GM19099 (cell line): ENCODE data around the gene INHBE.
A peak's percentile ranks its signal among the peaks of the same experiment; 100 is the strongest.

ENCODE experiments used
- POLR2A ChIP-seq: IDR thresholded peaks from 3 replicates; pipeline ENCODE4 v1.6.1; 2011; ENCODE audit warnings: low read depth; ENCODE audit not compliant: insufficient read length; ENCODE audit errors: extremely low read depth

The INHBE gene, protein sequence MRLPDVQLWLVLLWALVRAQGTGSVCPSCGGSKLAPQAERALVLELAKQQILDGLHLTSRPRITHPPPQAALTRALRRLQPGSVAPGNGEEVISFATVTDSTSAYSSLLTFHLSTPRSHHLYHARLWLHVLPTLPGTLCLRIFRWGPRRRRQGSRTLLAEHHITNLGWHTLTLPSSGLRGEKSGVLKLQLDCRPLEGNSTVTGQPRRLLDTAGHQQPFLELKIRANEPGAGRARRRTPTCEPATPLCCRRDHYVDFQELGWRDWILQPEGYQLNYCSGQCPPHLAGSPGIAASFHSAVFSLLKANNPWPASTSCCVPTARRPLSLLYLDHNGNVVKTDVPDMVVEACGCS

DNA sequence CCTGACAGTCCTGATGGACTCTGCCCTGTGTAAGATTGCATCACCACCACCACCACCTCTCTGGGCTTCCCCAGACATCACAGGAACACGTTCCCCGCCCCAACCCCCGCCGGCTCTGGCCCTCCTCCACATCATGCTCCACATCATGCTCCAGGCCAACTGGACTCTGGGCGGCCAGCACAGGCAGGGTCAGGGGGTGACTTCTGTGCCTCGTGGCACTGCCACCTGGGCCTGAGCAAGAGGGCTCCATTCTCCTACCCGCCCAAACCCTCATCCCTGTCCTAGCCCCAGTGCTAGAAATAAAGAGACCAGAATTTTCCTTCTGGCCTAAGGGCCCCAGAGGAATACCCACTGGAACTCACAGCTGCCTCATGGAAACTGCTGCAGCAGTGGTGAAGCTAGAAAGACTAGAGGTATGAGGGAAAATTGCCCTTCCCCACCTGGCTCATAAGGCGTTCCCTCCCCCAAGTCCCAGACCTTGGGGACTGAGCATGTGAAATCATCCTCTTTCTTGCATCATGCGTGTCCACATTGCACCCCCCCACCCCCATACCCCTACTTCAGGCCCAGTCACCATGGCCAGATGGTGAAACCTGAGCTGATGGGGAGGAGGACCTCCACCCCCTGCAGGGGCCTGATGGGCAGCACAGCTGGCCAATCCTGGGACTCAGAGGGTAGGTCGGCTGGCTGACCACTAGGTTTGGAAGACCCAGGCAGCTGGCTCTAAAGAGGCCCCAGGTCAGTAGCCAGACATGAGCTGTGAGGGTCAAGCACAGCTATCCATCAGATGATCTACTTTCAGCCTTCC lies at the start of gene INHBE:
TSS of gene INHBE (plus strand) at position 742 of the 808 bp plus-strand sequence. CDS start 230 bp downstream, outside the sequence.
- peak; percentile 22 for TF ChIP-seq POLR2A

DNA sequence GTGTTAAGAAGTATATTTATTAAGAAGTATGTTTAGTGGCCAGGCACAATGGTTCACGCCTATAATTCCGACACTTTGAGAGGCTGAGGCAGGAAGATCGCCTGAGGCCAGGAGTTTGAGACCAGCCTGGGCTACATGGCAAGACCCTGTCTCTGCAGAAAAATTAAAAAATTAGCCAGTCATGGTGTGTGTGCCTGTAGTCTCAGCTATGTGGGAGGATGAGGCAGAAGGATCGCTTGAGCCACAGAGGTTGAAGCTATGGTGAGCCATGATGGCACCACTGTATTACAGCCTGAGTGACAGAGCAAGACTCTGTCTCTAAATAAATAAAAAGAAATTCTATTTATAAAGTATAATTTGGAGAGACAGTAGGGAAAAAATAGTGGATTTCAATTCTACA lies 44.6 kb upstream of the INHBE start:
- no peak for TF ChIP-seq POLR2A

DNA sequence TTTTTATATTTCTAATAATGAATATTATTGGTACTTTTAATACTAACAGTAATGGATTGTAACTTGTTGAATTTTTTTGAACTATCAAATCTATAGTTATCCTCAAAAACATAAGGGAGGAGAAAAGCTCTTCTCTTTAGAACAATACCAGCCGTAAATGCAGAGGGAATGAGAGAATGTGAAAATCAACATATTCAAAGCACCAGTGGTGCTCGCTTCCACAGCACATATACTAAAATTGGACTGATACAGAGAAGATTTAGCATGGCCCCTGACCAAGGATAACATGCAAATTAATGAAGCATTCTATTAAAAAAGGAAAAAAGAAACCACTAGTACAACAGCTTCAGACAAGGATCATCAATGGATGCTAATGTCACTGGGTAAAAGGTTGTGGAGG lies 40.0 kb upstream of the INHBE start:
- no peak for TF ChIP-seq POLR2A

DNA sequence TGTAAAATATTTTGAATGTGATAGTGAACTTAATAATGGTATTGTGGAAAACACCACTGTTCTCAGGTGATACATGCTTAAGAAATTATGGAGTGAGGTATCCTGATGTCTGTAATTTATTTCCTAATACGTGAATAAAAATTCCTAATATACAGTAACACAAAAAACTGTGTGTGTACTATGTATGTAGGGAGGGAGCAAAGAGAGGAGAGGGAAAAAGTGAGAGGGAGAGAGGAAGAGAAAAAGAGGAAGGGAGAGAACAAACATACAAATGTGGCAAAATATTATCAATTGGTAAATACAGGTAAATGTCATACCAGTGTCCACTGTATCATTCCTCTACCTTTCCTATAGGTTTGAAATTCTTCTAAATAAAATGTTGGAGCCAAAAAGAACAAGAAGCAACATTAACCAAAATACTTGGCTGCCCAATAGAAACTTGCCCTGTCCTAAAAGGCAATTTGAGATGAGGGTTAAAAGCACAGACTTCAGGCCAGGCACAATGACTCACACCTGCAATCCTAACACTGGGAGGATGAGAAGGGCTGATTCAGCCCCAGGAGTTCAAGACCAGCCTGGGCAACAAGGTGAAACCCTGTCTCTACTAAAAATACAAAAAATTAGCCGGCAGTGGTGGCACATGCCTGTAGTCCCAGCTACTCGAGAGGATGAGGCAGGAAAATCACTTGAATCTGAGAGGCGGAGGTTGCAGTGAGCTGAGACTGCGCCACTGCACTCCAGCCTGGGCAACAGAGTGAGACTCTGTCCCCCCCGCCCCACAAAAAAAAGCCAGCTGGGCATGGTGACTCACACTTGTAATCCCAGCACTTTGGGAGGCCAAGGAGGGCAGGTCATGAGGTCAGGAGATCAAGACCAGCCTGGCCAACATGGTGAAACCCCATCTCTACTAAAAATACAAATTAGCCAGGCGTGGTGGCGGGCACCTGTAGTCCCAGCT lies 38.8 kb upstream of the INHBE start:
- no peak for TF ChIP-seq POLR2A

DNA sequence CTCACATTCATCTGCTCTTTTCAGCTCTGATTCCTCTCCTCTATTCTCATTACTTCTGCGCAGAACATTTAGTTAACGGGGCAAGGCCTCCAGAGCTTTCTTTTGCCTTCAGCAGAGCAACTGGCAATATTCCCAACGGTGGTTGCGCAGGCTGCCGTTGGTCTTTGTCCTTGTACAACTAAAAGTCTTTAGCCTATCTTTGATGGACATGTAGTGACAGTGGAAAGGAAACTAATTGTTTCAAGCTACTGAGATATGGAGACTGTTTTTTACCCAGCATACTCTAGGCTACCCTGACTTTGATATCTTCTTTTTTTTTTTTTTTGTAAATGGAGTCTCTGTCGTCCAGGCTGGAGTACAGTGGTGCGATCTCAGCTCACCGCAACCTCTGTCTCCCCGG lies 36.9 kb upstream of the INHBE start:
- TF ChIP-seq POLR2A: no peak

DNA sequence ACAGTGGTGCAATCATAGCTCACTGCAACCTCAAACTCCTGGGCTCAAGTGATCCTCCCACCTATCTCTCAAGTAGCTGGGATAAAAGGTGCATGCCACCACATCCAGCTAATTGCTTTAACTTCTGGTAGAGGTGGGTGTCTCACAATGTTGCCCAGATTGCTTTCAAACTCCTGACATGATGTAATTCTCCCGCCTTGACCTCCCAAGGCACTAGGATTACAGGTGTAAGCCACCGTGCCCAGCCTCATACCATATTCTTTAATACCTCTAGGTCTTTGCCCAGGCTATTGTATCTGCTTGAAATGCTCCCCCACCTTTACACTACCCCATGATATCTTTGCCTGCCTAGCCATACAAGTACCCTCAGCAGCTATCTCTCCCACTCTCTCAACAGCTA lies 35.6 kb upstream of the INHBE start:
- no peak for TF ChIP-seq POLR2A

DNA sequence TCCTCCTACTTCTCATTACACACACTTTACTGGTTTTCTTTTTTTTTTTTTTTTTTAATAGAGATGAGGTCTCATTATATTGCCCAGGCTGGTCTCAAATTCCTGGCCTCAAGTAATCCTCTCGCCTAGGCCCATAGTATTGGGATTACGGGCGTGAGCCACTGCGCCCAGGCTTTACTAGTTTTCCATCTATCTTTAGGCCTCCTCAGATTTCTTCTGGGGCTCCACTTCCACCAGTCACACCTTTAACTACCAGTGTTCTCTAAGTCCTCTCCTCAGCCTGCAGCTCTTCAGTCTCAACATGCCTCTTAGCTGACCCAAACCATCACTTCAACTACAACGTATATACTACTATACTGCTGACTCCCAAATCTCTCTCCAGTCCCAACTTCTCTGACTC lies 34.6 kb upstream of the INHBE start:
- no peak for TF ChIP-seq POLR2A

DNA sequence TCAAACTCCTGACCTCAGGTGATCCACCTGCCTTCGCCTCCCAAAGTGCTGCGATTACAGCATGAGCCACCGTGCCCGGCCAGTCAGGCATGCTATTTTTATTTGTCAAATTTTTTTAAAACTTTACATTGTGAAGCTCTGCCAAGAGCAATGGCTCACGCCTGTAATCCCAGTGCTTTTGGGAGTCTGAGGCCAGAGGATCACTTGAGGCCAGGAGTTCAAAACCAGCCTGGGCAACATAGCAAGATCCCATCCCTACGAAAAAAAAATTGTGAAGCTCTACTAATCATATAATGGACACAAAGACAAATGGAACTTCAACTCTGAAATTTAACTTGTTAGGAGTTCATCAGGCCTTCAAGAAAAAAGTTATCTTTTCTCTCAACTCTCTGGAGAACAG lies 26.1 kb upstream of the INHBE start:
- TF ChIP-seq POLR2A: no peak

DNA sequence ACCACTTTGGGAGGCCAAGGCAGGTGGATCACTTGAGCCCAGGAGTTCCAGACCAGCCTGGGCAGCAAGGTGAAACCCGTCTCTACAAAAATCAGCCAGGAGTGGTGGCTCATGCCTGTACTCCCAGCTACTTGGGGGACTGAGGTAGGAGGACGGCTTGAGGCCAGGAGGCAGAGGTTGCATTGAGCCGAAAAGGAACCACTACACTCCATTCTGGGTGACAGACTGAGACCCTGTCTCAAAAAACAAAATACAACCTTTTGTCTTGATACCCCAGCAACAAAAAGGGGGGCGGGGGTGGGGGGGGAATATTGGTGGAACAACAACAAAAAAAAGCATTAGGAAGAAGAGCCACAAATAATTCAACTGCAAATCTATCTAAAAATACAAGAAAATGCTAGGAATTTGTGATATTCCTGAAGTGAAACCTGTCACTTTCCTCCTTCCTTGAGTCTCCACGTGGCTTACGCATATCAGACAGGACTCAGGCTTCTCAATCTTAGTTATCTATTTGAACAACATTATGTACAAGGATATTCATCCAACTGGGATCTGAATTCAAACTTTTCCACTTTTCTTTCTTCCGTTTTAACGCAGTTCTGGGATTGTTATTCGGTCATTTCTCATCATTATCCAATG lies 25.5 kb upstream of the INHBE start:
- TF ChIP-seq POLR2A: no peak

DNA sequence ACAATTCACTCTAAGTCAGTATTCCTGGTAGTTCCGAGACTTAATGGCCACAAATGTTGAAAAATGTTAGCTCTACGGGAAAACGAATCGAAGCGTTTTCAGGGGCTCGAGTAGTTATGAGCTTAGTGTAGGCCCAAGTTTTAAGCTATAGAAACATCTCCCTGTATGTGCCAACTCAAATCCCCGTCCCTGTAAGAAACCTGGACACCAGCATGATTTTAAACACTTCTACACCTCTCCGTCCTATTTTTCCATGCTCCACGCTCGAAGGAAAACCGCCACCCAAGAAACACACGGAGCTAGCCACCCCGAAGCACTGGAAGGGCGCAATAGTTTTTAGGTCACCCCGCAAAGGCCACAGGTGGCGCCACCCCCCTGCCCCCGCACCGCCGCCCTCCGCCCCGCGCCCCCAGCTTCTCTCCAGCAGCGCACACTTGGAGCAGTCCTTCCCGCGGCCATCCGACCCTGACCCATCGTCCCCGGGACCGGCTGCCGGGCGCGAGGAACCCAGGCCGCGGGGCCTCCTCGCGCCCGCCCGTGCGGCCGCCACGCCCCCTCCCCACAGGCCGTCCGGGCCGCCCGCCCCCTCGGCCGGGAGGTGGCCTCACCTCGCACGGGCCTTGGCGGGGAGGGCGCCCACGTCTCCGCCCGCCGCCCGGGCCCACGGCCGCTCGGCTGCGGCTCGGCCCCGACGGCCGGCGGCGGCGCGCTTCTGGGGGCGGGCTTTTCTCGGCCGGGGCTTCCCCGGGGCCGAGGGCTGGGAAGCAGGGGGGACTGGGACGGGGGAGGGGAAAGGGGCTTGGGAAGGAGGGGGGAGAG lies 24.8 kb upstream of the INHBE start:
- no peak for TF ChIP-seq POLR2A

DNA sequence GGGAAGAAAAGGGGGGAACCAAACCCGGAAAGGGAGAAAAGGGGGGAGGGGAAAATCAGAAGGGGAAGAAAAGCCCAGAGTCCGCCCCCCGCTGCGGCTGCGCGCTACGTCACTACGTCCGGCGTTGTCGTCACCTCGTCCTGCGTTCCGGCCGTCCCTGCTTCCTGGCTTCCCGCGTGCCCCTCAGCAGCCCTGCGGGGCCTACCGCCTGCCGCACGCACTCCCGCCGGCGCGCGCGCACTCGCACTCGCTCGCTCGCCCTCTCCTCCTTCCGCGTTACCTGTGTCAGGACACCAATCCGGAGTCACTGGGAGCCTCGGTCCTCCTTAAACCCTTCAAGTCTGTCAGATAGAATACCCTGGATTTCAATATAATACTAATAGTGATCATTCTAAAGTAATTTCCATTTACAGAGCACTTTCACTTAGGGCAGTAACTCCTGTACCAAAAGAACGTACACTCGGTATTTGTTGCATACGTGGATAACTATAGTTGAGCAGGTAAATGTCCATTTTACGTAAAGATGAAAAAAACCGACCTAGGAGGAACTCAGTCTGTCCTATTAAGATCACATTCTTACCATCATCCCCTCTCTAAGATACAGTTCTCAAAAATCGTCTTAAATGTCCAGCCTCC lies 24.1 kb upstream of the INHBE start, which contains the start of gene R3HDM2:
TSS of gene R3HDM2 (minus strand) at position 113 of the 636 bp plus-strand sequence. CDS start 120,615 bp downstream, outside the sequence.
- peak; percentile 98 for TF ChIP-seq POLR2A

DNA sequence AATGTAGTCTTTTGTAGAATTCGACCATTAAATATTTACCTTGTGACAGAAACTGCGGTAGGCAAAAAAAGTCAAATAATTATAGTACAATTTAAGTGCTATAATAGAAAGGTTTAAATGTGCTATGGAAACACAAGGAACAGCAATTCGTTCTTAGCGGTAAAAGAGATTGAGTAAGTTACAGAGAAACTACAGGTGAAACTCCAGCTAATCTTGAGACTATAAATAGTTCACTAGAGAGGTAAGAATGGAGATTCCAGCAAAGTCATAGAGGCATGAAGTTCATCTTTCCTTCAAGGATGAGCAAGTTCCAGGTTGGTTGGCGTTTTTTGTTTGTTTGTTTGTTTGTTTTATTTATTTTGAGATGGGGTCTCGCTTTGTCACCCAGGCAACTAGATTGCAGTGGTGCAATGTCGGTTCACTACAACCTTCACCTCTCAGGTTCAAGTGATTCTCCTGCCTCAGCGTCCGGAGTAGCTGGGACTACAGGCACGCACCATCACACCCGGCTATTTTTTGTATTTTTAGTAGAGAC lies 23.4 kb upstream of the INHBE start:
- TF ChIP-seq POLR2A: no peak

DNA sequence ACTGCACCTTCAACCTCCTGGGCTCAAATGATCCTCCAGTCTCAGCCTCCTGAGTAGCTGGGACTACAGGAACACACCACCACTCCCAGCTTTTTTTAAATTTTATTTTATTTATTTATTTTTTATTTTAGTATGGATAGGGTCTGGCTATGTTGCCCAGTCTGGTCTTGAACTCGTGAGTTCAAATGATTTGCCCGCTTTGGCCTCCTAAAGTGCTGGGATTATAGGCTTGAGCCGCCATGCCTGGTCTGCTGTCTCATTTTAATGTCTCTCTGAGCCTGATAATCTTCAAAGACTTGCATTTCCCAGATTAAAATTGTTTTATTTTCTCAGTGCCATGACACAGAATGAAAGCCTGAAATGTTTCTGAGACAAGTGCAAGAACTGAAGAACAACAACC lies 21.7 kb upstream of the INHBE start:
- TF ChIP-seq POLR2A: no peak

DNA sequence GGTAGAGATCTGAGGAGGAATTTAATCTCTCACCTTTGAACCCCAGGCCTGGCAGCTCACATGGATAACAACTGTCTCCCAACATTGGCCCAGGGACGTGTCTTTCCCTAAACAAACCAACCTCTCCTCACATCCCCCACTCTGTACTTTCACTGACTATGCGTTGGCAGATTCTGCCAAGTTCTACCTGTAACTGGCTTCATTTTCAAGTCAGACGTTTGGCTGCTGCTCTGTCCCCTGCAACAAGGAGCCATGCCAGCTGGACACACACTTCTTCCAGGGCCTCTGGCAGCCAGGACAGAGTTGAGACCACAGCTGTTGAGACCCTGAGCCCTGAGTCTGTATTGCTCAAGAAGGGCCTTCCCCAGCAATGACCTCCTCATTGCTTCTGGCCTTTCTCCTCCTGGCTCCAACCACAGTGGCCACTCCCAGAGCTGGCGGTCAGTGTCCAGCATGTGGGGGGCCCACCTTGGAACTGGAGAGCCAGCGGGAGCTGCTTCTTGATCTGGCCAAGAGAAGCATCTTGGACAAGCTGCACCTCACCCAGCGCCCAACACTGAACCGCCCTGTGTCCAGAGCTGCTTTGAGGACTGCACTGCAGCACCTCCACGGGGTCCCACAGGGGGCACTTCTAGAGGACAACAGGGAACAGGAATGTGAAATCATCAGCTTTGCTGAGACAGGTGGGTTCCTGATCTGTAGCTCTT lies 20.4 kb upstream of the INHBE start, which contains the start of gene INHBC:
TSS of gene INHBC (plus strand) at position 268 of the 707 bp plus-strand sequence. CDS start at position 371, 103 bp downstream.
- TF ChIP-seq POLR2A: no peak
